GM23248 (cell line): Measurements from ENCODE around the gene NUBP1. TPM values are rescaled to one million over a fixed set of nuclear protein-coding genes. Genes with fewer than 3 reads are reported as not detected.

ENCODE experiments used
- DNase-seq: peaks from one replicate; pipeline ENCODE4 v3.0.0-alpha.2; 2015
- H2AFZ ChIP-seq: fragments of 200-600 bp; sonication (generic); 2 replicates; pipeline ENCODE4 v1.6.1; 2016; ENCODE audit warnings: antibody characterized with exemption
- H3F3A ChIP-seq: fragments of 200-600 bp; sonication (generic); 2 replicates; pipeline ENCODE4 v1.6.1; 2016; ENCODE audit warnings: mild to moderate bottlenecking, antibody characterized with exemption, mixed run types; ENCODE audit not compliant: insufficient read depth
- H3K27ac ChIP-seq: fragments of 200-600 bp; sonication (generic); 2 replicates; pipeline ENCODE4 v1.5.1; 2016; ENCODE audit warnings: mild to moderate bottlenecking
- H3K27me3 ChIP-seq: fragments of 200-600 bp; sonication (generic); replicated peaks from 2 replicates; pipeline ENCODE4 v1.6.1; 2016; ENCODE audit warnings: mild to moderate bottlenecking; ENCODE audit not compliant: insufficient read depth
- H3K36me3 ChIP-seq: fragments of 200-600 bp; sonication (generic); 2 replicates; pipeline ENCODE4 v1.6.1; 2016; ENCODE audit warnings: low read depth, mild to moderate bottlenecking
- H3K4me1 ChIP-seq: fragments of 200-600 bp; sonication (generic); 2 replicates; pipeline ENCODE4 v1.6.1; 2016; ENCODE audit warnings: mild to moderate bottlenecking; ENCODE audit not compliant: insufficient read depth
- H3K4me2 ChIP-seq: fragments of 200-600 bp; sonication (generic); one replicate; pipeline ENCODE4 v1.6.1; 2016; ENCODE audit warnings: mild to moderate bottlenecking; ENCODE audit not compliant: unreplicated experiment
- H3K4me3 ChIP-seq: fragments of 200-600 bp; sonication (generic); 2 replicates; pipeline ENCODE4 v1.5.1; 2016; ENCODE audit warnings: mild to moderate bottlenecking
- H3K79me2 ChIP-seq: fragments of 200-600 bp; sonication (generic); 2 replicates; pipeline ENCODE4 v1.6.1; 2016; ENCODE audit warnings: mild to moderate bottlenecking; ENCODE audit not compliant: insufficient read depth
- H3K9ac ChIP-seq: fragments of 200-600 bp; sonication (generic); 2 replicates; pipeline ENCODE4 v1.6.1; 2016; ENCODE audit warnings: mild to moderate bottlenecking
- H3K9me2 ChIP-seq: fragments of 200-600 bp; sonication (generic); 2 replicates; pipeline ENCODE4 v1.6.1; 2016; ENCODE audit warnings: mixed run types, mild to moderate bottlenecking, moderate library complexity; ENCODE audit not compliant: insufficient read depth
- H3K9me3 ChIP-seq: fragments of 200-600 bp; sonication (generic); one replicate; pipeline ENCODE4 v1.6.1; 2017; ENCODE audit warnings: low read depth
- H4K20me1 ChIP-seq: fragments of 200-600 bp; sonication (generic); 2 replicates; pipeline ENCODE4 v1.6.0; 2016; ENCODE audit not compliant: insufficient read depth
- EZH2 ChIP-seq: fragments of 200-600 bp; sonication (generic); IDR thresholded peaks from 2 replicates; pipeline ENCODE4 v1.6.1; 2018; ENCODE audit warnings: antibody characterized with exemption, mild to moderate bottlenecking; ENCODE audit not compliant: insufficient read depth, poor library complexity, severe bottlenecking
- EZH2phosphoT487 ChIP-seq: fragments of 200-600 bp; sonication (generic); IDR thresholded peaks from 2 replicates; pipeline ENCODE4 v1.6.1; 2018; ENCODE audit warnings: antibody characterized with exemption, moderate library complexity, mild to moderate bottlenecking, low read depth; ENCODE audit not compliant: insufficient read depth
- WGBS, 2 experiments: methylation state at CpG; one replicate each; pipeline ENCODE4 v1.1.6; 2015 to 2017; ENCODE audit warnings: low lambda C conversion rate in 2 of 2, low coverage in 1 of 2; ENCODE audit errors: missing lambda C conversion rate in 2 of 2; 5-methylcytosine and 5-hydroxymethylcytosine counted together
- in situ Hi-C: fragments of 300-500 bp; cut with MboI; formaldehyde crosslinking; loops from 2 replicates; pipeline ENCODE4 v1.15.0; 2020
- polyA plus RNA-seq: library from polyadenylated mRNA; unstranded; fragments of >200 nt; fragmentation: Nextera tagmentation; extraction: Ambion mirVana; gene quantifications from 2 replicates; pipeline ENCODE4 v1.2.1, GENCODE V29; 2016
- total RNA-seq: library from RNA; depleted of rRNA; stranded (reverse); fragments of >200 nt; shearing (Covaris generic); gene quantifications from 2 replicates; pipeline ENCODE4 v1.2.3, GENCODE V29; 2014

Gene NUBP1
- total and polyA plus RNA-seq, 2 experiments from 2014 or later = 19.1 to 22.3 TPM

GRCh38 chr16:10731790-10732189, 11.9 kb upstream of the NUBP1 start:
- no peak for DNase-seq

GRCh38 chr16:10737068-10737625, 6.5 kb upstream of the NUBP1 start:
- DNase-seq = peak; percentile 66
- Histone ChIP-seq H3K4me1 (peaks cover 16% of the 10 kb centered on the region), H3K36me3 (no peaks in the 10 kb centered on the region), H3K79me2 (no peaks in the 10 kb centered on the region), H2AFZ (peak overlapping the region; percentile 63; the same call in 1 of the 2 replicates), H3K27ac (no peak overlapping the region), H3K9ac (no peak overlapping the region), H3K4me3 (no peak overlapping the region), H3K27me3 (no peaks in the 10 kb centered on the region), H4K20me1 (no peaks in the 10 kb centered on the region), H3K9me2 (no peaks in the 10 kb centered on the region), H3K4me2 (no peak overlapping the region), H3K9me3 (no peaks in the 10 kb centered on the region), H3F3A (peaks cover 8% of the 10 kb centered on the region; the same call in 1 of the 2 replicates)
- WGBS, 2 experiments = 38 to 39% methylated on average over 12 of the region's 12 CpGs
- in situ Hi-C loops = loop anchor here (10.0 to 25.0 kb wide), 3 partner anchors 472 to 1800 kb away; no protein-coding TSS in a partner anchor
- TF ChIP-seq EZH2 (no peak), EZH2phosphoT487 (no peak)

More at GRCh38 chr16:10731790-10732189, 11.9 kb upstream of the NUBP1 start:
- Histone ChIP-seq H3K4me3 (no peak overlapping the region), H3K79me2 (no peaks in the 10 kb centered on the region), H3K27me3 (no peaks in the 10 kb centered on the region), H3K9me3 (no peaks in the 10 kb centered on the region), H3K27ac (no peak overlapping the region), H3K9ac (no peak overlapping the region), H2AFZ (no peak overlapping the region), H3K36me3 (no peaks in the 10 kb centered on the region), H3K4me1 (no peaks in the 10 kb centered on the region), H3F3A (no peaks in the 10 kb centered on the region), H3K9me2 (no peaks in the 10 kb centered on the region), H3K4me2 (no peak overlapping the region), H4K20me1 (no peaks in the 10 kb centered on the region)
- 85% methylated on average over 7 of the region's 7 CpGs for WGBS, 2 experiments
- TF ChIP-seq EZH2phosphoT487 (no peak), EZH2 (no peak)
- in situ Hi-C loops = loop anchor here (5.0 to 25.0 kb wide), 4 partner anchors 219 to 1794 kb away; no protein-coding TSS in a partner anchor

GRCh38 chr16:10738231-10739077, 5.2 kb upstream of the NUBP1 start:
- Histone ChIP-seq H3K4me1 (peaks cover 19% of the 10 kb centered on the region), H4K20me1 (no peaks in the 10 kb centered on the region), H3K9me3 (no peaks in the 10 kb centered on the region), H3K4me2 (no peak overlapping the region), H3K79me2 (no peaks in the 10 kb centered on the region), H3F3A (peaks cover 8% of the 10 kb centered on the region; the same call in 1 of the 2 replicates), H3K9ac (peak overlapping the region; percentile 7; the same call in 1 of the 2 replicates), H2AFZ (peak overlapping the region; percentile 63), H3K27me3 (no peaks in the 10 kb centered on the region), H3K9me2 (no peaks in the 10 kb centered on the region), H3K4me3 (no peak overlapping the region), H3K27ac (peak overlapping the region; percentile 54), H3K36me3 (no peaks in the 10 kb centered on the region)
- 21 to 23% methylated on average over 11 to 12 of the region's 12 CpGs for WGBS, 2 experiments
- TF ChIP-seq EZH2phosphoT487 = no peak
- TF ChIP-seq EZH2 = no peak
- in situ Hi-C loops = loop anchor here (10.0 to 25.0 kb wide), 3 partner anchors 474 to 1801 kb away; no protein-coding TSS in a partner anchor
- DNase-seq = peak; percentile 79

GRCh38 chr16:10740000-10740844, 3.4 kb upstream of the NUBP1 start:
- H3K36me3 ChIP-seq = no peaks in the 10 kb centered on the region
- no peak overlapping the region for H3K9ac ChIP-seq
- H3K9me3 ChIP-seq = no peaks in the 10 kb centered on the region
- no peak overlapping the region for H3K4me2 ChIP-seq
- no peak overlapping the region for H2AFZ ChIP-seq
- H3K27me3 ChIP-seq = no peaks in the 10 kb centered on the region
- no peak for DNase-seq
- no peaks in the 10 kb centered on the region for H4K20me1 ChIP-seq
- peaks cover 8% of the 10 kb centered on the region for H3F3A ChIP-seq
- 92% methylated on average over 10 of the region's 10 CpGs for WGBS, 2 experiments
- H3K4me1 ChIP-seq = peaks cover 23% of the 10 kb centered on the region
- TF ChIP-seq EZH2phosphoT487 = no peak
- no peak for TF ChIP-seq EZH2
- no peaks in the 10 kb centered on the region for H3K9me2 ChIP-seq
- in situ Hi-C loops = loop anchor here (10.0 to 25.0 kb wide), 3 partner anchors 475 to 1803 kb away; no protein-coding TSS in a partner anchor
- no peak overlapping the region for H3K4me3 ChIP-seq
- H3K79me2 ChIP-seq = peaks cover 3% of the 10 kb centered on the region; the same call in 1 of the 2 replicates
- H3K27ac ChIP-seq = no peak overlapping the region
